ENCODE measurements around the gene ALG1.
"Not testable (repeated sequence)": the region's sequence is repeated elsewhere in the genome, so short reads cannot be mapped to it uniquely, and the experiment has no call there.

The ALG1 gene

DNA sequence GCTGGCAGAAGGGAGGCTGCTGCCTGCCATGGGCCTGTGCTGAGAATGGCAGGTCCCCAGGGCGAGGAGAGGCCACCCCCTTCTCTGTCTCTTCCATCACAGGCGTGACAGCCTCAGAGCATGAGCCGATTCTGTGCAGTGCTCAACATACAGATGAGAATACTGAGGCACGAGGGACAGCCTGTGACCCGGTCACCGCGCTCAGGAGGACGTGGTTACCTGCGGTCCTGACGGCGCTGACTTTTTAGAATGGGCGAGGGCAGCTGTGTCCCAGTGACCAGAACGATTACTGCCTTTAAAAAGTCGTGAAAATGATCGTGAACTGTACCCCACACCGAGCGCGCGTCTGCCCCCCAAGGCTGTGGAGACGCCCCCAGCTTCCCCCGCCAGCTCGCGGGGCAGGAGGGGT is 25.4 kb downstream of the ALG1 start:
- in situ Hi-C loops (cut with HindIII; ENCODE audit: low sequenced_read_pairs) = not testable (repeated sequence)

DNA sequence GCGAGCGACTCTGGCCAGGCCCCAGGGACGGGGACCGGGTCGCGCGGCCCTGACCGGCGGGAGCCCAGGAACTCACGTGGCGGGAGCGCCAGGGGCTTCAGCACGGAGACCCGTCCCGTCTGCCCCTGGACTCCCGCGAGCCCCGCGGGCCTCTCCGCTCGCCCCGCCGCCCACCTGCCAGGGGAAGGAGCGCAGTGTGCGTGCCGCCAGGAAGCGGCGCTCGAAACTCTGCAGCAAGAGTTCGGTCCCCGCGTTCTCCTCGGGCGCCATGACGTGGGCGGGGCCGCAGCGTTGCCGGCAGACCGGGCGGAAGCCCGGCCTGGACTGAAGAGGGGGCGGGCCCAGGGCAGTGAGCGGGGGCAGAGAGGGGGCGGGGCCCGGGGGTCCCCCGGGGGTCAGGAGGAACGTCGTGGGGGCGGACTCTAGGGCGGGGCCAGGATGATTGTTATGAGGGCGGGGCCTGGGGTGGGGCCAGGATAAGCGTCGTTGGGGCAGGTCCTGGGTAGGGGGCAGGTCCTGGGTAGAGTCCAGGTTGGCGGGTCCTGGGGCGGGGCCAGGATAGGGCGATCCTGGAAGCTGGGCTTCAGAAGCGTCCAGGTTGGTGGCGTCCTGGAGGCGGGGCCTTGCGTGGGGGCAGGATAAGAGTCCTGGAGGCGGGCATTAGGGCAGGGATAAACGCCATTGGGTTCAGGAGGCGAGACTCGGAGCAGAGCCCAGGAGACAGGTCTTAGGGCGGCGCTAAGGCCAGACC is 26.0 kb downstream of the ALG1 start, which contains the start of gene EEF2KMT:
Gene EEF2KMT (minus strand): TSS at position 326 of the 751 bp plus-strand sequence. CDS start 56 bp downstream, at position 270.
- in situ Hi-C loops (cut with HindIII; ENCODE audit: low sequenced_read_pairs) = not testable (repeated sequence)

DNA sequence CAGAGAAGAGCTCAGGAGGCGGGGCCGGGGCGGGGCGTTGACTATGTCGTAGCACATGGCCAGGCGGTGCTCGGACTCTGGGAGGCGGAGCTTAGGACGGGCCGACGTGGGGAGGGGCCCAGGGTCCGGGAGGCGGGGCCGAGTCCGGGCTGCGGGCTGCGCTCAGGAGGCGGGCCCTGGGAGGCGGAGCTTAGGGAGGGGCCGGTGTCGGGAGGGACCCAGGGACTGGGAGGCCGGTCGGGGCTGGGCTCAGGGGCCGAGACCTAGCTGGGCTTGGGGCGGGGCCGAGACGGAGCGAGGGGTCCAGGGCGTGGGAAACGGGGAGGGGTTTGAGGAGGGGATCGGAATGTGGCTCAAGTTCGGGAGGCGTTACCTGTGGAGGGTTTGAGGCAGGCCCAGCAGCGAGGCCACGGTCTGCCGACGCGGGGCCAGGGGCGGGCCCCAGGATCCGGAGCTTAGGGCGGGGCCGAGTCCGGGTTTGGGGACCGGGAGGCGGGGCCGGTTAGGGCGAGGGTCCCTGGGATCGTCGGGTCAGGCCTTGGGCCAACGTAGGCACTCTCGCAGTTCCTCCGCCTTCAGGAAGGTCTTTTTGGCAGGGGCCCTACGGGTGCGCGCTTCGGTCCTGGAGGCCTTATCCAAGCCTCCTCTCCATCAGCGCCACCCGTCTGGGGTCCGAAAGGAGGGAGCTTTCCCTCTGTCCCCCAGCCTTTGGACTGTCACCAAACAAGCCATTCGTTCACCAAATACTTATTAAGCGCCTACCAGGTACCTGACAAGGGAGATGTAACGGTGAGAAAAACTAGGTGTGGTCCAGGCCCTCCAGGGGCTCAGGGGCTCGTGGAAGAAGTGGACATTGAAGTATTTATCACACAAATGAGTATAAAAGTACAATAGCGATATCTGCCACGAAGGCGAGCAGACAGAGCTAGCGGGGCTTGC is 26.8 kb downstream of the ALG1 start:
- in situ Hi-C loops (cut with HindIII; ENCODE audit: low sequenced_read_pairs) = not testable (repeated sequence)

DNA sequence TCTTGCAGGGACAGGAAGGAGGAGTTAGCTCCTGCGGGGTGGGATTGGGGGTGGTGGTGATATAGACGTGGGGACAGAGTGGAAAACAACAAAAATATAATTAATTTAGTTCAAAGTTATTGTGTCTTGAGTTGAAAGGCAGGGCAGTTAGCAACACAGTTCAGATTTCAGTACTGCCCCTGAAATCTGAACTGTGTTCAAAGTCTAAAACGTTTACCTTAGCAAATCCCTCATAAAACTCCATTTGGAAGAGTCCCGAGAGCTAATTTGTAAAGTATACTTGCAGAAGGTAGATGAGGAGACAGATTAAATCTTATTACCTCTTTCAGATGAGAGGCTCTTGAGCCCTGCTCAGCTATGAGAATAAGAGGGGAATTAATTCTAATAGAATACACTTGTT is 27.5 kb downstream of the ALG1 start:
- in situ Hi-C loops (cut with HindIII; ENCODE audit: low sequenced_read_pairs) = not testable (repeated sequence)

GRCh38 chr16:5103296-5104032 is 31.8 kb downstream of the ALG1 start:
- in situ Hi-C loops (cut with HindIII; ENCODE audit: low sequenced_read_pairs) = not testable (repeated sequence)

DNA sequence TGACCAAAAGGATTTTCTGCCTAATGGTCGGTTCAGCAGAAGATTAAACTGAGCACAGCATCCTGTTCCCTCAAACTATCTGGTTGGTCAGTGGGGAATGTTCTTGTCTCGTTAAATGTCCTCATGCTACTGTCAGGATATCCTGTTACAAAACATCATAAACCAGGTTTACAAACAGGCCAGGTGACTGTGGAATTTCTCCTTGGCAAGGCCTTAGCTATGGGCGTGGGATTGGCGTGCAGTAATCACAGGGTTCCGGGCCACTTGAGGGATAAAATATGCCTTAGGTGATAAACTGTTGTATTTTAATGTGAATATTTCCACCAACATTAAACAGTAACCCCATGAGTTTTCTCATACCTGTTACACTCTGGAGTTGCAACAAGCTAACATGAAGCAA is 33.4 kb downstream of the ALG1 start:
- in situ Hi-C loops (cut with HindIII; ENCODE audit: low sequenced_read_pairs) = not testable (repeated sequence)

GRCh38 chr16:5108505-5109158 is 37.0 kb downstream of the ALG1 start:
- in situ Hi-C loops (cut with HindIII; ENCODE audit: low sequenced_read_pairs) = no loop called here

GRCh38 chr16:5110933-5111332 is 39.3 kb downstream of the ALG1 start:
- in situ Hi-C loops (cut with HindIII; ENCODE audit: low sequenced_read_pairs) = not testable (repeated sequence)

DNA sequence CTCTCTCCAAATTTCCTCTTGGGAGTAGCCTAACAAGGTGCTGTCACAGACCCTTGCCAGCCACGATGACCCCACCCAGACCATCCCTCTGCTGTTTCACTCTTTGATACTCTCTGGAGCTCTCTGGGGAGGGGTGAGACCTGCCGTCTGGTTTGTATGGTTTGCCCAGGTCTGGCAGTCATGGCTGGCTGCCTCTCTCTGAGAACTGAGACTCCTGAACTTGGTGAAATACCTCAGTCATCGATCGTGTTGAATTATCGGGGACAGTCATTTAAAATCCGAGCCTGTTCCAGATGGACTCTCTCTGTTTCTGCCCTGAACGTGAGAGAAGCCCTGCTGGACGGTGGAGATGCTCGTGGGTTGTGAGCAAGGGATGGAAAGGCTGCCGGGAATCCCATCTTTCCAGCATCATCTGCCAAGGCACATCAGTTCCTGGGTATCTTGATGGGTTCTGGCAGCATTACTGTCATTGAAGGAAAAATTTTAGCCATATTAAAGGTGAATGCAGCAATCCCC is 45.2 kb downstream of the ALG1 start:
- in situ Hi-C loops (cut with HindIII; ENCODE audit: low sequenced_read_pairs) = not testable (repeated sequence)

DNA sequence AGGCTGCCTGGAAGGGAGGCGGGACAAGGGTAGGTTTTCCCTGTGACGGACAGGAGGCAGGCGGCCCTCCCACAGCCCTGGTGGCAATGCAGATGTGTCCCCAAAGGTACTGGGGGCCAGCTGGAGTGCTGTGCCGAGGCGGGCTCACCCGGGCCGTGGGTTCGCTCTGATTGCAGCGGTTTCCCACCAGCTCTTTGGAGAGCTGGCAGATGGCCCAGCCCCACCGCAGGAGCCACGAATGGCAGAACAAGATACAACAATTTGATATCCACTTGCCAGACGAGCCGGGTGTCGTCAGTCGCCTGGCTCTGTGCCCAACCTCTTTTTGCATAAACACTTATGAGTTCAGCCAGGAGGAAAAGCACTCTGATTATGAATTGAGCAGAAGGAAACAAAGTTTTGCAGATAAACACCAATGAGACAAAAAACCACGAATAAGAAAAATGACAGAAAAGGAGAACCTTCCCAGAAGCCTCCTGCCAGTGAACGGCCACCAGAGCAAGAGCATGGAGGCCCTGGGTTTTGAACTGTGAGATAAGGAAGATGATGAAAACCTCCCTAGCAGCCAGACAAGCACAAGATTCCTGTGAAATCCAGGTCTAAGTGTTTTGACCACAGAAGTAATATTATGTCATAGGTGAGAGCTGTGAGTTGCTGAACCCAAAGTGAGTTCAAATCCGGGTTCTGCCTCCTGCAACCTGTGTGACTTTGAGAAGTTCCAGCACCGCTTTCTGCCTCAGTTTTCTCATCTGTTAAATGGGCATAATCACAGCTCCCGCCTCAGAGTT is 45.9 kb downstream of the ALG1 start:
- in situ Hi-C loops (cut with HindIII; ENCODE audit: low sequenced_read_pairs) = not testable (repeated sequence)

DNA sequence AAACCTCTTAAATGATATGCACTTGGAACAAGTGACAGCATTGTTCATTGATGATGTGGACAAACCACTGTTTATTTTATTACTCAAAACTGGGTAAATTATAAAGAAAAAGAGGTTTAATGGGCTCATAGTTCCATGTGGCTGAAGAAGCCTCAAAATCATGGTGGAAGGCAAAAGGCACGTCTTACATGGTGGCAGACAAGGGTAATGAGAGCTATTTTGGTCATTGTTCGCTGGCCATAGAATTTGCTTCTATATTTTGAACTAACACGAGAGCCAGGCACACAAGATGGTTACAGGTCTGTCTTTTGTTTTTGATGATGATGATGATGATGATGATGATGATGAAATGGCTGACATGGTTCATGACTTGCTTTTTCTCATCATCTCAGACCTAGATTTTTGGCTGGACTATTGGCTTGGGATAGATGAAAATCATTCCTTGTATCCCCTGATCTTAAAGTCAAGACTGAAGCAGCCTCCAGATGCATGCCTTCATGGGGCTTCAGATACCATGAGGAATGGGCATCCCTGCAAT is 59.9 kb downstream of the ALG1 start:
- in situ Hi-C loops (cut with HindIII; ENCODE audit: low sequenced_read_pairs) = not testable (repeated sequence)

DNA sequence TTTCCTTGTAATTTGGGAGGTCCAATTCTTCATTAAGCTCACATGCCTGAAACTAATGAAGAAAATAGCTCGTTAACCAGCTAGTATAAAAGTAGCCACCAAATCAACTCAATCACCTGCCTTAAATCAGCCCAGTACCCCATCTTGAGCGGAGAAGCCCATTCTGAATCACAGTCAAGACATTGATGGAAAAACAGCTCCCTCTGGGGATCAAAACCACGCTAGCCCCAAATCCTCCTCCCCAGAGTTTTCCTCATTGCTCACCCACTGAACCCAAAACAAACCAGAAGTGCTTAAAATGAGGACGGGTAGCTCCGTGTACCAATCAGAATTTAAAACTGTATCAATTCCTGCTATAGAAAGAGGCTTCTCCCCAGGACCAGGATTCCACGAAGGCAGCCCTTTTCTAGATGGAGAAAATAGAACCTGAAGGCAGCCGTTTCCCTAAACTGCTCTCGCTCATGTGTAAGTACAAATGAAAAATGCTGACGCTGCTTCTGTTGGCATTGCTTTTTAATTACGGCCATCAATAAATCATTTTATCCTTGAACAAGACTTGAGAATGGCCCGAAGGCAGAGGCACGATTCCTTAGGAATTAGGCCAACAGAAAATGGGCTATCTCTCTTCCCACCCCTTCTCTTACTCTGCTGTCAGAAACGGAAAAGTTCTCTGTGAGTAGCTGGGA is 61.4 kb downstream of the ALG1 start:
- in situ Hi-C loops (cut with HindIII; ENCODE audit: low sequenced_read_pairs) = not testable (repeated sequence)

DNA sequence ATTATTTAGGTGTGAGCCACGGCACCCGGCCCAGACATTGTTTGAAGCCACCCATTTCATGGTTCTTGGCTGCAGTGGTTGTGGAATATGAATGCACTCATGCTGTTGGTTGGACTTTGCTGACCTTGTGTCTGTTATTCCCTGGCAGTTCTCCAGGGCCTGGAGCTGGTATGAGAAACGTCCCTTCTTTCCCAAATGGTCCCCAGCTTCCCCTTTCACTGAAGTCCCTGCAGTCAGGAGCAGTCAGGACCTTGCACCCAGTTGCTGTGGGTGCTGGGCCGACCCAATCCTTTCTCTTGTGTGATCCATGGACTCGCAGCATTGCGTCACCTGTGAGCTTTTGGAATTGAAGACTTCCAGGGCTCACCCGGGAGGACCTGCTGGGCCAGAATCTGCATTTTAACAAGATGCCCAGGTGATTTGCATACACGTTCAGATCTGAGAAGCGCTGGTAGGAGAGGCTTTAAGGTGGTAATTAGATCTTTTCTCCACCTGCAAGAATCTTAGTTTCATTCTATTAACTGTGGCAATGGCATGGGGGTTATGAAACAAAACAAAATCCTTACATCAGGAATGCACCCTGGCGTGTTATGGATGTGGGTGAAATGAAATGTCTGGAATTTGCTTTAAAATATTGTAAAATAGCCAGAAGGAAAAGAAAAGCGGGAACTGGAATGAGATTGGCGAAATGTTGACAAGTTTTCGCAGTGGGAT is 63.3 kb downstream of the ALG1 start:
- in situ Hi-C loops (cut with HindIII; ENCODE audit: low sequenced_read_pairs) = not testable (repeated sequence)

Data from DLD1 (cell line).